Right renal cortex interstitium (tissue), 3 donors: Measurements from ENCODE around the gene LCN1. TPM values are rescaled to one million over a fixed set of nuclear protein-coding genes. Genes with fewer than 3 reads are reported as not detected.

Experiments
- DNase-seq, 3 donors: peaks; one replicate each; pipeline ENCODE4 v3.0.0-alpha.2; 2013; ENCODE audit warnings: low read depth in 3 of 3, low spot score in 2 of 3
- polyA plus RNA-seq, 3 donors: library from polyadenylated mRNA; unstranded; fragments of 120-200 nt; gene quantifications; one replicate each; pipeline ENCODE4 v1.2.1, GENCODE V29; 2013; ENCODE audit not compliant: insufficient read length in 3 of 3

The LCN1 gene
- not detected for polyA plus RNA-seq

GRCh38 chr9:135520916-135521607 is at the start of gene LCN1:
Gene LCN1, plus strand, starts transcription at chr9:135521440. Its CDS starts 58 bp downstream, at chr9:135521498.
- no peak for DNase-seq

DNA sequence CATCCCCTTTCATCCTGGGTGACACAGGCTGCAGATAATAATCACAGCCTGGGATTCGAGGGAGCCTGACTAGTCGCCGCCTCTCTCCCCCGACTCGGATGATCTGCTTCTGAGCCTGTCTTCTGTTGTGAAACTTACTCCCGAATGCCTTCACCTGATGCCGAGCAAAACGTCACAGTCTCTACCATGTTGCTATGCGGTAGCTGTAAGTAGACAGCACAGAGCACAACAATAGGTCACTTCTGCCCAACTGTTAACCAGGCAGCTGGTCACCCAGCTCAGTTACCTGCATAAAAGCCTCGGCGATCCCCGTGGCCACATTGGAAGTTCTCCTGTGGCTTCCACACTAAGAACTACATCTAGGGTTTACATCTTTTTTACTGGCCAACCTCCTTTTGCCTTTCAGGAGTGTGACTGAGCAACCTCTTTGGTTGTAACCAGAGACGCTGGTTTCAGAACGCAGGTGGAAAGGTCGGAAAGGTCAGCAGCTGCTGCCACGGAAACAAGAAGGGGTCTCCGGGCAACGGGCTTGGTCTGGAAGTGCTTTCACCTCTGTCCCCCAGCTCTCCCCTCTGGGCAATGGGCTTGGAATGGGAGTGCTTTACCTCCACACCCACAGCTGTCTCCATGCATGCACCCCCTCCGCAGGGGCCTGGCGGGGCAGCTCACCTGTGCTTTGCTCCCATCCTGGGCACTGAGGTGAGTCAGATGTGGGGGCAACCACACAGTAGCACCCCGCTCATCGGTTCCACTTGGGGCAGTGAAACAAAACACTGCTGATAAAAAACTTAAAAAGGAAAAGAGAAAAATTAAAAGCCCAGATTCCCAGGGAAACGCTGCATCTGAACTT is 49.2 kb upstream of the LCN1 start:
- peak in 2 of 3 donors; percentile 40 to 54 for DNase-seq

DNA sequence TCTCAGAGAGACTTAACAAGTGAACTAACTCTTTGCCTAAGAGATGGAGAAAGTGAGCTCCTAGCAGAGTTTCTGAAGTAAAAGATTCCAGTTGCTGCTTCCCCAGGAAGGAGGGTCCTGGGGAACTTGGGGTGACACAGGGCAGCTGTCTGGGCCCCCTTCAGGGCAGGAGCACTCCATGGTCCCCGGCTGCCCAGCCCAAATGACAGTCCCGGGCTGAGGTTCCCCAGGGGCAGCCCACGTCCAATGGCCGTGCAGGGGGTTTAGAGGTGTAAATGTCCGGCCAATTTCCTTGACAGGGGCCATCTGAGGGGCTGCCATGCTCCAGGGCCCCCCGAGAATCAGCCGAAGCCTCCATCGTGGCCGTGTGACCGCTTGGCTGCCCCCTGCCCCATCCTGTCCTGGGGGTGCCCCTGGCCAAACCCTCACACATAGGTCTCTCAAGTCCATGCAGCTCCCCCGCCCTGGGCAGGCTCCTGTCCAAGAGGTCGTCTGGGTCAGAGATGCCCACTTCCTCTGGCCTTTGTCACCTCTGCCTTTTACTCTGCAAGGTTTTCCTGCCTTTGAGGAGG is 47.2 kb upstream of the LCN1 start:
- DNase-seq, result no peak

DNA sequence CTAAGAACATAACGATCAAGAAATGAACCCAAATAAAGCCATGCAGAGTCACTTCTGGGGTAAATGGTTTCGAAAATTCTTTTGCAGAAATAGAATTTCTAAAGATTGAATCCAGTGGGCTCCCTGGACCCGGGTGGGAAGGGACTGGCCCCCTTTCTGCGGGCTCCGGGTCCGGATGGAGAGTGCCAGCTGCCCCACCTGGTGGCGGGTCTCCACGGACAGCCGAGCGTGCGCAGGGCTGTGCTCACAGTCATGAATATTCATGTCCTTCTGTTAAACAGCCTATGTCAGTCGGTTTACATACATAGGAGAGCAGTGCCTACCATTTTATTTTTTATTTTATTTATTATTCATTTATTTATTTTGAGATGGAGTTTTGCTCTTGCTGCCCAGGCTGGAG is 46.3 kb upstream of the LCN1 start:
- no peak for DNase-seq

DNA sequence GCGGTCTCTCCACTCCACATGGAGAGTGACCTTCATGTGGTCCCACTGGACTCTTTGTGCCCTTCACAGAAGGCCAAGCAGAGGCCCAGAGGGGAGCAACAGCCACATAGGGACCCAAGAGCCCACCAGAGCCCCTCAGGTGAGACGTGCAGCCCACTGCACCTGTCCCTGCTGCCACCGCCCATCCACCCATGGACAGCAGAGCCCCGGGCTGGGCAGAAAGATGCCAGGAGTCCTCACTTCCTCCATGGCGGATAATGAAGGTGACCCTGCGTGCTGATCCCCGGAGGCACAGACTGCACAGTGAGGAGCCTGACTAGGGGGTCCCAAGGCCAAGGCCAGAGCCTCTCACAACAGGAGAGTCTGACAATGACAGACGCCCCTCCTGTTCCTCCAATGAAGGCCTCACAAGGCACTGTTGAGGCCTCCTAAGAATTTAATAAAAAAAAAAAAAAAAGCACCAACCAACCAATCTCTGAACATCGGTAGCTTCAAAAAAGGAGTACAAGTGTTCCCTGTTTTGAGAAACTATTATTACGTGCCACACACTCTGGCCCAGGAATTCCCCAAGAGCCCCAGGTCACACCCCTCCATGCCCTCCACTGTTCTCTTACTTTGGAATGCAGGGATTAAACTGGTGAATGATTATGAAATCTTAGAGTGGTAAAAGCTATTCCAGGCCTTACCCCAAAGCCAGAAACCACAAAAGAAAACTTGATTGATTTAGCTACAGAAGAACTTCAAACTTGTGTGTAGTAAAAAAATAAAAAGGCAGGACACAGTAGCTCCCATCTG is 44.5 kb upstream of the LCN1 start:
- DNase-seq, result no peak

- no peak for DNase-seq
Measured at GRCh38 chr9:135478191-135478590, 43.0 kb upstream of the LCN1 start.

DNA sequence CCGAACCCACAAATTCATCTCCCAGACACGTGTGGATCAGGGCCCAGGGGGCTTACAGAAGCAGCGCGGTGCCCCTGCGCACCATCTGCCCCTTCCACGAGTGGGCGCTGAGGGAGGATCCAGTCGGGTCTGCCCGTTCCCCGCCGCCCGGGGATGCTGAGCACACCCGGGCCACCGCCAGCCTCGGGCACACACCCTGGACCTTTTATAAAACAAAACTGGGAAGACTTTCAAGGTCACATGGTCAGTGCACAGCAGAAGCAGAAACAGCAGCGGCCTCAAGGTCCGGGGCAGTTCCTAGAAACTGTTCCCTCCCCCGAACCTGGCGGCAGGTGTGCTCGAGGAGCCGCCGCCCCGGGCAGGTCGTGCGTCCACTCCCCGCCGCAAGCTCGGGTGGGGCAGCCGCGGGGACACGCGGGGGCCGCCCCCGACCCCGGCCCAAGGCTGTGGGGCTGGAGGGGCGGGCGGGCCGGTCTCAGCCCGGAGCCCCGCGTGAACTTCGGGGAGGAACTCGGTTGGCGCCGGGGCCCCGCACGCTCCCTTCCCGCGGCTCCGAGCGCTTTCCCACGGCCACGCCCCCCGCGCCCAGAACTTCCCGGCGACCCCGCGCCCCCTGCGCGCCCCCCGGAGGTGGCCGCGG is 42.3 kb upstream of the LCN1 start:
- no peak for DNase-seq

DNA sequence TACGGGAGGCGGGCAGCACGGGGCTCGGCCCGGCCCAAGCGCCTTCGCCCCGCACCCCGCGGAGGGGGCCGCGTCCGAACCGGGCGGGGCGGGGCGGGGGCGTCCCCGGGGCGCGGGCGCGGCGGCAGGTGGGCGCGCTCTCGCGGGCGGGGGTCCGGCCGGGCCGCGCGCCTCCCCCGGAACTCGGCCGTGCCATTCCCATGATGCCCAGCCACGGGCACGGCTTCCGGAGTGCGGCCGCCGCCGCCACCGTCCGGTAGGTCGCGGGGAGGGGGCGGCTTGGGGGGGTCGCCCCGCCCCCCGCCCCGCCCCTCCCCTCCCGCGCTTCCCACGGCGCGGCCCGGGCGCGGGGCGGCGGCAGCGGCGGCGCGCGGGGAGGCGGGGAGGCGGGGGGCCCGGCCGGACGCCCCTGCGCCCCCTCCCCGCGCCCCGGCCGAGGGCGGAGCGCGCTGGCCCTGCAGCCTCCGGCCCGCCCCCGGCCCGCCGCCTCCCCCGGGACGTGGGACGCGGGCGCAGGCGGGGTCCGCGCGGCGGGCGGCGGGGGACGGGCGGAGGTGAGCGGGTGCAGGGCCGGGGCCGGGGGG is 41.7 kb upstream of the LCN1 start, which contains the start of gene PPP1R26:
Gene PPP1R26 (plus strand): TSS at position 314 of the 584 bp plus-strand sequence. CDS start 4,729 bp downstream, outside the sequence.
- DNase-seq, result no peak

- no peak for DNase-seq
Measured at GRCh38 chr9:135480071-135480939, 40.9 kb upstream of the LCN1 start.

DNA sequence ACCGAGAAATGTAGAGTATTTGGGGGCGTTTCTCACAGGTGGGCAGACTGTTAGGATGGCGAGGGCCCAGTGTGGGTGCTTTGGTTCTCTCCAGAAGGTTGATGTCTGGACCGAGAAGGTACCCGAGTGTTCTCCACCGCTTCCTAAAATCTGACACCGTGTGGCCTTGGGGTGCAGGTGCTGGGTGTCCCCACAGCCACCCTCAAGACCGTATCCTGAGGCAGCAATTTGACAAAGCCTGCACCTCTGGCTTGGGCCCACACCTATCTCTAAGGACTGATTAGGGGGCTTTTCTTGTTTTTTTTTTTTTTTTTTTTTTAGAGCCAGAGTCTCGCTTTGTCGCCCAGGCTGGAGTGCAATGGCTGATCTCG is 40.3 kb upstream of the LCN1 start:
- DNase-seq, result no peak

DNA sequence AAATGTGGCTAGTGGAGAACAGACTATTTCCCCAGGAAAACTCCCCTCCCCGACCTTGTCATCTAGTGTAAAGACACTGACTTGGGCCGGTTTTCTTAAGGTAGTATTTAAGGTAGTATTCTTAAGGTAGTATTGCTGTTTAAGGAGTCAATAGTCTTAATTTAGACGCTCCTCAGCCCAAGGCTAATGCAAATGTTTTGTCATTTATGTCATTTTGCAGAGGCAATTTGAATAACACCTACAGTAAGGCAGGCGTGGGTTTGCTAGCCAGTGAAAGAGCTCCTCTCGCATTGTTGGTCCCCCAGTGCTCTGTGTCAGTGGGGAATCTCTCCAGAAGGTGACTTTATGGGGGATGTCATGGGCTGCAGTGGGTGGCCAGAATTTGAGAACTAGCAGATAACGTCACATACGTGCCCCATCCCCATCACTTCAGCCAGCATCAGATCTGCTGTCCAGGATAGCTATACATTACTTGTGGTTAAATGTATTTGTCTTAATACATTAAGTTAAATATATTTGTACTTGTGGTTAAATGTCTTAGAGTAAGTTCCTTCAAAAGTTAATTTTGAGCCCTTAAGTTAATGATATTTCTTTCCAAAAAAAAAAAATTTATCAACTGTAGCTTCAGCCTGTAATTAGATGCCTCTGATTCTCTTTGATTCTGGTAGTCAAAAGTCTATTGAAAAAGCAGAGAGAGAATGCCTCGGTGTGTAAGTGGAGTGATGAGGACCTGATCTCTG is 39.1 kb upstream of the LCN1 start:
- DNase-seq, result no peak

- DNase-seq, result no peak
Measured at GRCh38 chr9:135484460-135485277, 36.6 kb upstream of the LCN1 start.

DNA sequence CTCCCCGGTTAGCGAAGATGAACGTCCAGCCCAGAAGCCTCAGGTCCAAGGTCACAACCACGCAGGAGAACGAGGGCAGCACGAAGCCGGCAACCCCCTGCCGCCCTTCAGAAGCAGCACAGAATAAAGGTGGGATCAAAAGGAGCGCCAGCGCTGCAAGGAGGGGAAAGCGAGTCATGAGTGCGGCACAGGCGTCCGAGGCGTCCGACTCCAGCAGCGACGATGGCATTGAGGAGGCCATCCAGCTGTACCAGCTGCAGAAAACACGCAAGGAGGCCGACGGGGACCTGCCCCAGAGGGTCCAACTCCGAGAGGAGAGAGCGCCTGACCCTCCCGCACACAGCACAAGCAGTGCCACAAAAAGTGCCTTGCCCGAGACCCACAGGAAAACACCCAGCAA is 35.9 kb upstream of the LCN1 start:
- DNase-seq, result no peak

- DNase-seq, result no peak
Measured at GRCh38 chr9:135485832-135486231, 35.4 kb upstream of the LCN1 start.

GRCh38 chr9:135486267-135487065 is 34.8 kb upstream of the LCN1 start:
- no peak for DNase-seq

DNA sequence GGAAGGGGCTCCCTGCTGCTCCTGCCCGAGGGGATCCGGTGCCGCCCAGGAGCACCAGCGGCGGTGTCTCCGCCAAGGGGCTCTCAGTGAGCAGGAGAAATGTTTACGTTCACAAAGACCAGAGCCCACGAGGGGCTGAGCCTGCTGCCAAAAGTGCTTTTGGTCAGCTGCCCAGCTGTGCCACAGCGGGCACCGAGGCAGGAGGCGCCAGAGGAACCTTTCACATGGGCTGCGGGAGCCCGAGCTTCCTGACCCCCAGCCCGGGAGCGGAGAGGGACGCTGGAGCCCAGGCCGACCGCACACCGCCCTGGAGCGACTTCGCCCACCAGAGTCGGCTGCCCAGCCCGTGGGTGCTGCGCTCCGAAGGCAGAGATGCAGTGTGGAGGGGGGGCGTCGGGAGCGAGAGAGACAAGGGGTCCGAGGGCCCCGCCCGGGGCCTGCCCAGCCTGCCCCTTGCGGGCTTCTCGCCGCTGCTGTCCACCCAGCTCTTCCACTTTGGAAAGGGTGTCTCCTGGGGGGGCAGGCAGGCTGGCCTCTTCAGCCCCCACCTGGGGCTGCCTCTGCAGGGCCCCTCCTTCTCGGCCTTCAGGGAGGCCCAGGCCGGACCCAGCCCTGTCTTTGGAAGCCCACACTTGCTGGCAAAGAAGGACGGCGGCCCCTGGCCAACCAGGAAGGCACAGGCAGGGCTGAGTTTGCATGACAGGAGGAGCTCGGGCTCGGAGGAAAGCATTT is 33.8 kb upstream of the LCN1 start:
- no peak for DNase-seq
